Camera-type eye (tissue), 1 donor: ENCODE data around the gene LRP1-AS. TPM values are rescaled to one million over a fixed set of nuclear protein-coding genes. Genes with fewer than 3 reads are reported as not detected.

Experiments
- total RNA-seq: library from RNA; depleted of rRNA; stranded (reverse); fragments of >200 nt; gene quantifications from one replicate; pipeline ENCODE4 v1.2.3, GENCODE V29; 2014

The LRP1-AS gene
- total RNA-seq = 3.4 TPM

DNA sequence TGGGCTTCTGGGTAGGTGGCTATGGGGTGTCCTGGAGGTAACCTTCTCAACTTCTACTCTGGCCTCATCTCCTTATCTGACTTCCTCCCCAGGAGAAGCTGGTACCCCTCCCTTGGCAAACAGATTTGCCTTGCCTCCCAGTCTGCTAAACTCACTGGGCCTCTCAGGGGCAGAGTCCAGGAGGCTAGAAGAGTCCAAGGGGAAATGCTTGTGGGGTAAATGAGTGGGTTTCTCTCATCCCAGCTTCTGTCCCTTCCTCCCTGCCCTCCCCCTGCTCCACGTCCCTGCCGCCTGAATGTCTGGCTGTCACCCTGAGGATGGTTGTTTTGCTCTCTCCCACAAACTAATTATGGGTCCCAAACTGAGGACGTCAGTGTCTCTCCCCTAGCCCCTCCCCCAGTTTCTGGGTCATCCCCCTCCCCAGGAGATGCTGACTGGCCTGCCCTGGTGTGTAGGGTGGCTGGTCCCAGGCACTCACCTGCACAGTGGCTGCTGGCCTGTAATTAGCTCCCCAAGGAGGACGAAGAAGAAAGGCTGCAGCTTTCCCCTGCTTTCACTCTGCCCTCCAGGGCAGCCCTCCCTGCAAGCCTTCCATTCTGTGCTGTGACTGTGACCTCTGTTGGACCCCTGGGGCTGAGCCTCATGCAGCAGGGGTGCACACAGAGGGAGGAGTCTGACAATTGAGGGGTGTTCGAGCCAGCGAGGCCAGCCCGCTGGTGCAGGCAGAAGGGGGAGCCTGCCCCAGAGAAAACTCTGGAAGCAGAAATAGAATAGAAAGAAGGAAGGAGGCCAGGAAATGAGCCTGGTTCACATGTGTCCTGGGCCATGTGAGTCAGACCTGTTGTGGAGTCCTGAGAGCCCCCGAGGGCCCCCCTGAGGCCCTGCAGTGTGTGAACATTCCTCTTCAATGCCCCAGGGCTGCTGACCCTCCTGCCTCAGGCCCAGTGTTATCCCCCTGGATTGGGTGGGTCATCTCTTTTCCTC lies at the start of gene LRP1-AS:
Gene LRP1-AS (minus strand): TSS at position 659 of the 984 bp plus-strand sequence.

DNA sequence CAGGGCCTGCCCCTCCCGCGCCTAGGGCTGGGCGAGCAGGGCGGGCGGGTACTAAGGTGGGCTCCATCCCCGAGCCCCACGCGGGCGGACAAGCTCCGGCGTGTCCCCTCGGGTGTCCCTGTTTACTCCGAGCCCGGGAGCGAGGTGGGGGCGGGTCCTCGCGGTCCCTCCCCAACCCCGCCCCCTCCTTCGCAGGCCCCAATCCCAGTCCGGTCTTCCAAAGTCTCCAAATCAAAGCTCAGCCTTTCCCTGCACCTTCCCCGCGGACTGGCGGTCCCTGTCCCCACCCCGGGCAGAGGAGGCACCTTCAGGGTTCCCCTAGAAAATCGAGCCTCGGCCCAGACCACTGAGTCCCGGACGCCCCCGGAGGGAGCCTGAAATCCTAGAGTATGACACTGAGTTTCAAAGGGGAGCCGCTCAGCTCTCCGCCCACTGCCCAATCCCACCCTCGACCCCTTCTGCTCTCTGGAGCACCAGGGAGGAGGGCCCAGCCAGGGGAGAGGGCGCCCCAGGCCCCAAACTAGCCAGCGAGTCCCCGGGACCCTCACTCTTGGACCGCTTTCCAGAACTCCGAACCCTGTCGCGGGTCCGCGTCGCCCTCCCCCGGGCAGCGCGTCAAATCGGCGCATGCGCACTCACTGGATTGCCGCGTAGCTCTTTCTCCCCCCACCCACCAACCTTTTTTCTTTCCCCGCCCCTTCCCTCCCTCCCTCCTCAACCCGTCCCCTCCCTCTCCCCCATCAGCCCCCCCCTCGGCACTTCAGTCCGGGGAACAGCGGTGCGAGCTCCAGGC lies 19.5 kb downstream of the LRP1-AS start, which contains the start of gene LRP1:
Gene LRP1 (plus strand): TSS at position 758 of the 793 bp plus-strand sequence. CDS start 482 bp downstream, outside the sequence.

GRCh38 chr12:57111031-57111734 lies 36.2 kb downstream of the LRP1-AS start, which contains the start of gene STAT6:
Gene STAT6 (minus strand): TSS chr12:57111362. CDS start chr12:57108278, 3,084 bp downstream.

Other genes starting within 250 kb of the LRP1-AS start
- 0.38 TPM for gene SDR9C7, start 213.2 kb downstream of the LRP1-AS start, total RNA-seq
- 1.0 TPM for gene RDH16, start 190.0 kb downstream of the LRP1-AS start, total RNA-seq
- gene ZBTB39, start 141.1 kb downstream of the LRP1-AS start, total RNA-seq = 11.5 TPM
- gene TAC3, start 131.1 kb downstream of the LRP1-AS start, total RNA-seq = 0.93 TPM
- not detected for gene MYO1A, start 97.5 kb downstream of the LRP1-AS start, total RNA-seq
- 16.1 TPM for gene NEMP1, start 68.8 kb downstream of the LRP1-AS start, total RNA-seq
- 26.2 TPM for gene NAB2, start 58.5 kb downstream of the LRP1-AS start, total RNA-seq
- gene STAT6, start 36.3 kb downstream of the LRP1-AS start, total RNA-seq = 49.9 TPM
- gene LRP1, start 19.1 kb downstream of the LRP1-AS start, total RNA-seq = 254 TPM
- 23.4 TPM for gene NXPH4, start 69.2 kb upstream of the LRP1-AS start, total RNA-seq
- 88.8 TPM for gene SHMT2, start 82.1 kb upstream of the LRP1-AS start, total RNA-seq
- gene STAC3, start 103.6 kb upstream of the LRP1-AS start, total RNA-seq = 55.6 TPM